ENCODE data around the gene SLC25A1.

SLC25A1 gene

DNA sequence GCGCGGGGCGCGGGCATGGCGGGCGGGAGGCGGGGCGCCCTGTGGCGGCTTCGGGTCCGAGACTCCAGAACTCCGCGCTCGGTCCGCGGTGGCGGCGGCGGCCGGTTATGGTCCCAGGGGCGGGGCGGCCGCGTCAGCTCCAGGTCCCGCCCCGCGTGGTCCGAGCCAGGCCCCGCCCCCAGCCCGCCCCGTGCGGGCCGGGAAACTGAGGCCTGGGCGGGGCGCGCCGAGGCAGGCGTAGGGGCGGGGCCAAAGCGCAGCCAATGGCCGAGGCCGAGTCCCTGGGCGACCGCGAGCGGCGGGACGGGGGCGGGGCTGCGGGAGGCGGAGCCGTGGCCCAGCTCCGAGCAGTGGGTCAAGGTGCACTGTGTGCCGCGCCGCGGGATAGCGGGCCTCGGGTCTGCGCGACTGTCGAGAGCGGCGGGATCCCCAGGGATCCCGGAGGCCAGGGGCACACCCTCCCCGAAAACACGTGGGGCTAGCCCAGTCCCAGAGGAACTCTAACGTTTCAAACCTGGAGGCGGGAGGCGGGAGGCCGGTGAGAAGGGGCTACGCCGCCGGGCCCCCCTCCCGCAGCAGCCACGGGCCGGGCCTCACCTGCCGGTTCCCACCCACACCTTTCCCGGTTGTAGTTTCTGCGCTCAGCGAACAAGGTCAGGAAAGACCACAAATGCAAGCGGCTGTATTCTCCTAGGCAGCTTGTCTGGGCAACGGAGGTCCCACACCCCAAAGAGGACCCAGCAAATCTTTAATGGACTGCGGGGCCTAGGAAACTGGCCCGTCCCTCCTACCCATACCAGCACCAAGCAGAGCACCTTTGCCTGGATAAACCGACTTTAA lies at the start of gene SLC25A1:
Gene SLC25A1 (minus strand): TSS at position 80 of the 840 bp plus-strand sequence. CDS start 63 bp downstream, at position 17.
- DNase-seq, result peak; percentile 88

DNA sequence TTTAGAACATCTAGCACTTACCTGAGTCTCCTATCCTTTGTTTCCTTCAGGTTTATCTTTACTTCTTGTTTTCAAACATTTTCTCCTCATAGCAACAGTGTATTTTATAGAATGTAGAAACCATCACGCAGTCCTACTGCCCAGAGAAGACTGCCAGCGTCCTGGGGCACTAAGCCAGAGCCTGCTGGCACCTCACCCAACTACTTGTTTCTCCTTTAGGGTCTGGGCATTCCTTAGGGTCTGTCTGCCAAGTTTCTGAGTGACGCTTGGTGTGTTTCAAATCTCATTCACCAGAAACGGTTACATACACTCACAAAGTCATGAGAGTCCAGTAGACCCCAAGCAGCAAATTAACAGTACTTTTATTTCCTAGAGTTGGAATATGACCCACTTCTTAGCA lies 49.6 kb upstream of the SLC25A1 start:
- no peak for DNase-seq

DNA sequence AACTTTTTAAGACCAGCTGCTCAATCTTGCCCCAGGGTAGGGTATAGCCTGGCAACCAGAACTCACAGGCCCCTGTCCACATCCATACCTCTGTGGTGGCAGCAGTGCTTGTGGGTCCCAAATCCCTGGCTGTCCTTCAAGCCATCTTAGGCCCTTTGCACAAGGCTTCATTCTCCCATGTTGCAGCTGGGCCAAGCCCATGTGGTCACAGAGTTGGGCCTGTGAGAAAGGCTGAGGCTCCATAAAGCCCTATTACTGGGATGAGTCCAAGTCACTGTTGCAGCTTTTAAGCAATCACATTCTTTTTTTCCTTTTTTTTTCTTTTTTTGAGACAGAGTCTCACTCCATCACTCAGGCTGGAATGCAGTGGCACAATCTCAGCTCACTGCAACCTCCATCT lies 47.9 kb upstream of the SLC25A1 start:
- no peak for DNase-seq

DNA sequence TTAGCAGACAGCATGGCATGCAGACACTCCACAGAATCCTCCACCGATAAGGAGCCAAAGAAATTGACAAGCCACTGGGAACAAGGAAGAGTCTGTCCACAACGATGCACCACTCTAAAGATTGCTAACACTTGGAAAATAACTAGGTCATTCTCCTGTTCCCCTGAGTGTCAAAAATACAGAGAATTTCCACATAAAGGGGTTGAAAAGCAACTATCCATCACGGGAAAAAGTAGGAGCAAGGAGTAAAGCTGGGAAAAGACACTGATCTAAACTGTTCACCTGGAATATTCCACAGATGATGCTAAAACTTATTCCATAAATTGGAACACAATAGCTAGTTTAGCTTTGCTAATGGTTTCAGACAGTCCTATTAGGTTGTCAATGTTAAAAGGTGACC lies 47.0 kb upstream of the SLC25A1 start:
- no peak for DNase-seq

DNA sequence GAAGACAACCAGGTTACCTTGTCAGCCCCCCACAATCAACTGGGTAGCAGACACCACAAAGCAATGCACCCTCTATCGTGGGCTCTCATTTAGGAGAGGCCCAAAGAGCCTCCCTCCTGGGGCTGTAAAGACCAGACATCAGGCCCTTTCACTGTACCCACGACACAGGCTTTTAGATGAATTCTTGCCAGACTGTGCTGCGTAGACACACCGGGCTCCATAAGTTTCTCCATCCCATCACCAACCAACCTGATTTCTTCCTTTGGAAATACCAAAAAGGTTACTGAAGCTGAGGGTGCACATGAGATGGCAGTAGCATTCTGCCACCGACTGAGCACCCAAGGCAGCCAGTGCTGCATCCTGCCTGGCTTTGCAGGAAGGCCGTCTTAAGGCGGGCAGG lies 46.4 kb upstream of the SLC25A1 start:
- no peak for DNase-seq

DNA sequence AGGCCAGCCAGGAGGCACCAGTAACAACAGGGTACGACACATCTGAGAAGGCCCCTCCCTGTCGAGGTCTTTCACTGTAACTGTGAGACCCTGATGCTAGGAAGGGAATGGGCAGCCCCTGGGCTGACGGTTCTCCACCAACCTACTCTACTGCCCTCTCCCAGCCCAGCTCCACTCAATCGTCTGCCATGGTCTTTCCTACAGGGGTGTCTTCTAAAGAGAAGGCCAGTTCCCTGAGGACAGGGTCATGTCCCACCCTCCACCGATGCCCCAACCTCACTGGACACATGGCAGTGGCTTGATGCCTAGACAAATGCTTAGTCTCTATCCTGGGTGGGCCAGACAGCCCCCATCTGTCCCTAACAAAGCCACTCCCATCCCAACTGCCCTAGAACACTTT lies 46.0 kb upstream of the SLC25A1 start:
- no peak for DNase-seq

DNA sequence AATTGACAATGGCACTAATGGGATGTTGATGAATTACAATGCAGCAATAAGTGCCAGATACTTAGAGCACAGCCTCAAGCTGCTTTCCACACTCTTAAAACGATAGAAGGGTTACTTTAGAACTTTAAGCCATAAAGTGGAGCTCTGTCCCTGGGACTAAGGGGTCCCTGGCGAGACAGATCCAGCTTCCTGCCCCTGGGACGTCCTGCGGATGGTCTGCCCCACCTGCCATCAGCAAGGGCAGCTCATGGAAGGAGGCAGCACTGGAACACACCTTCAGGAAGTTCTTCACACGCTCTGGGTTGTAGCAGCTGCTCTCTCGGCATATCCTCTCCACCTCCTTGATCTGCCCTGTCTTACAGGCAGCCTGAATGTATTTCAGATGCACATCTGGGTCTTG lies 45.1 kb upstream of the SLC25A1 start:
- DNase-seq, result no peak

DNA sequence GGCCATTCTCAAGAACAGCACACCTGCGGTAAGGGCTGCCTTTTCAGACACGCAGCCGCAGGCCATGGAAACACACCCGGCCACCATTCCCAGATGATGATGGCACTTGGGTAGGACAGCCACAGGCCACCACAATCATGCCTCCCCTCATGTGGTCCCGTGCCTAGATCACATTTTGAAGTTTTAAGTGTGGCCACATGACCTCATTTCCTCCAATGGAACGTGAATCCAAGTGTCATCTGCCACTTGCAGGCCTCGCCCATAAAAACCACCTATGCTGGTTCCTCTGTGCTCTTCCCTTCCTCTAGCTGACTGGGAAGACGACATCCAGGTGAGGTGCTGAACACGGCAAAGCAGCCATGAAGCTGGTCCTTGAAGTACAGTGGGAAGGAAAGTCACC lies 44.6 kb upstream of the SLC25A1 start:
- no peak for DNase-seq

DNA sequence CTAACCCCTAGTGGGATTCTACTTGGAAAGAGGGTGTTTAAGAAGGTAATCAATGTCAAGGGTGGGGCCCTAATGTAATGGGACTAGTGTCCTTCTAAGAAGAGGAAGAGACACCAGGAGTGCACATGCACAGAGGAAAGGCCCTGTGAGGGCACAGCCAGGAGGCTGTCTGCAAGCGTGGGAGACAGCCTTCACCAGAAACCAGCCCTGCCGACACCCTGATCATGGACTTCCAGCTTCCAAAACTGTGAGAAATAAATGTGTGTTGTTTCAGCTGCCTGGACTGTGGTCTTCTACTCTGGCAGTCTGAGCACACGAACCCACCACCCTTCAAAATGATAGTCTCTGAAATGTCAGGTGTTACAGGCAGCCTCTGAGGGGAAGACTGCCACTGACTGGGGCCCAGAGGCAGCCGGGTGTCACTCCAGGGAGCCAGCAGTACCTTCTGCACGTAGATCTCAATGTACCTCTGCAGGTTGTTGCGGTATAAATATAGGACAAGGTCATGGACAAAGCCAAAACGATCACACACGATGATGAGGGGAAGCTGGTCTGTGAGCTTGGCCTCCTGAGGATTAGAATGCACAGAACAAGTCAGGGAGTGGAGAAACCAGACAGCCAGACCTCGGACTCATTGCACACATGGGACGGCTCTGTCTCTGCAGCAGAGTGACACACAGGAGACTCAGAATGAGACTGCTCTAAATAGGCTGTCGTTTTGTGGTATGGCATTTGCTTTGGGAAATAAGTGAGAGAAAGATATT lies 43.9 kb upstream of the SLC25A1 start:
- no peak for DNase-seq

DNA sequence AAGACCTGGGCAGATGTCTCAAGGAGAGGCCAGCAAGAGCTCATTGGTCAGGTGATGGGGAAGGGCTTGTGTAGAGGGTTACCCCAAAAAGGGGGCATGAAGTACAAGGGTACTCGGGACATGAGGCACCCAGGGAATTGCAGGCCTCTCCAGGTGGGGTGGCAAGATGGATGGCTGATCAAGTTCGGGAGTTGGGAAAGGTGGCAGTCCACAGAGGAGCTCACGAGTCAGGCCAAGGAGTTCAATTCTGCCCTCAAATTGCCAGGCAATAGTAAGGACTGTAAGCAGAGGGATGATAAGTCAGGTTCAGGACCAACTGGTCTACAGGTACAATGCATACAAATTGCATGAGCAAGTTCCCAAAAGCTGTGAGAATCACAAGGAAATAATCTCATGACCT lies 42.3 kb upstream of the SLC25A1 start:
- DNase-seq, result no peak

DNA sequence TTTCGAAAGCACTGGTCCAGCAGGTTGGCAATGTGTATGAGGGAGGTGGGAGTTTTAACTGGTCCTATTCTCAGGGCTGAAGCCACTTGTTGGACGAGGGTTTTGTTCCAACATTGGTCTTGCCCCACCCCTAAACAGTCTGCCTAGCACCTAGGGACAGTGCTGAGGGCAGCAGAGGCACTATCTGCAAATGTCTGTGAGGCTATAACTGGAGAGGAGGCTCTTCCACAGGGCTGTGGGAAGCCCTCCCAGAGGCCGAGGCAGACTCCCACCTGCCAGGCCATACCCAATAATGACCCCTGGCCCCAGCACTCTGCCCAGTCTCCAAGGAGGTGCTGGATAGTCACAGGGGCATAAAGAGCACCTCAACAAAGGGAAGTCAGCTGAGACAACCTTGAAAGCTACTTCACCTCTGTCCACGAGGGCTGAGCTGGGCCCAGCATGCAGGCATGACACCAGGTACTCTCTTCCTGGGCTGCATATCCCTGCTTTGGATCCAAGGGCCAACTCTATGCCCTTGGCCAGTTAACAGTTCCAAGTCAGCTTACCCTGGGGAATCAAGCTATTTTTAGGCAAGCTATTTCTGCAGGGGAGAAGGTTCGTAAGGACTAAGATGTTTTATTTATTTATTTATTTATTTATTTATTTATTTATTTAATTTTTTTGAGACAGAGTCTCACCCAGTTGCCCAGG lies 40.2 kb upstream of the SLC25A1 start:
- no peak for DNase-seq

DNA sequence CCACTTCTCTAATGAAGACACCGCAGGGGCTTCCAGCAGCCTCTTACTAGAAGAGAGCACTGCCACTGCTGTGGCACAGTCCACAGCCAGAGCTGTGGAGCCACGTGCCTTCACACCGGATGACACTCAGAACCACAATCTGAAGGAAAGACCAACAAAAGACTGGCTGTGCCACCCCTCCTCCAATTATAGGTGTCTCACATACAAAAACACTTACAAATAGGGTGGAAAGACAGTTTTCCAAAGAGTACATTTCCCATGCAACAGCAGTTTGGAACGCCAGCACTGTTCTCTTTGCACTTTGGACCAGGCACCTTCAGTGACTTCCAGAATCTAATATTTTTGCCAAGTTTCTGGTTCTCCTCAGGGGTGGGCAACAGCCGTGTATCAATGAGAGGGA lies 38.0 kb upstream of the SLC25A1 start:
- DNase-seq, result no peak

DNA sequence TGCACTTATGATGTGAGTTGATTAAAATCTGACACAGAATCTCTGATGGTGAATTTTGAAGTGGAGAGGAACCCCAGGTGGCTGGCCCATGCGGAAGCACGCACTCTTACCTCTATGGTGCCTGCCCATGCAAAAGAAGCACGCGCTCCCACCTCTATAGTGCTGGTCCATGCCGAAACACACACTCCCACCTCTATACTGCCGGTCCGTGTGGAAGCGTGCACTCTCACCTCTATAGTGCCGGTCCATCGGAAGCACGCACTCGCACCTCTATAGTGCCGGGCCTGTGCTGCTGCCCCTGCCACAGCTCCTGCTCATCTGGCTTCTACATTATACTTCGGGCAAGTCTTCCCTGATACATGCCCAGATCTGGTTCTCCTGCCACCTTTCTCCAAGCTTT lies 36.8 kb upstream of the SLC25A1 start:
- DNase-seq, result no peak

DNA sequence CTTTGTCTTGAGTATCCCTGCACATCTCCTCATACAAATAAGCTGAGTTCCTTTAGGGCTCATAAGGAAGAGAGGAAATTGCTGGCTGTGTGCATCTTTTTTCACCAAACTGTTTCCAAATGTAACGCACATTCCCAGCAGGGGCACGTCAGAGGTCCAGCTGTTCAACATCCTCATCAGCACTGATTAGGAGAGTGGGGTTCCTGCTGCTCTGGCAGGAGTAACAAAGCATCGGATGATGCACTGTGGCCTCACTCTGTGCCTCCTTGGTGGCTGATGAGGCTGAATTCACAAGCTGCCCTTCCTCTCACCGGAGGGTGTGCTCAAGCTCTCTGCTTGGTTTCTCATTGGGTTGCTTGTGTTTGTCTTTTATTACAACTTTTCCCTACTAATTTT lies 35.5 kb upstream of the SLC25A1 start:
- DNase-seq, result no peak

DNA sequence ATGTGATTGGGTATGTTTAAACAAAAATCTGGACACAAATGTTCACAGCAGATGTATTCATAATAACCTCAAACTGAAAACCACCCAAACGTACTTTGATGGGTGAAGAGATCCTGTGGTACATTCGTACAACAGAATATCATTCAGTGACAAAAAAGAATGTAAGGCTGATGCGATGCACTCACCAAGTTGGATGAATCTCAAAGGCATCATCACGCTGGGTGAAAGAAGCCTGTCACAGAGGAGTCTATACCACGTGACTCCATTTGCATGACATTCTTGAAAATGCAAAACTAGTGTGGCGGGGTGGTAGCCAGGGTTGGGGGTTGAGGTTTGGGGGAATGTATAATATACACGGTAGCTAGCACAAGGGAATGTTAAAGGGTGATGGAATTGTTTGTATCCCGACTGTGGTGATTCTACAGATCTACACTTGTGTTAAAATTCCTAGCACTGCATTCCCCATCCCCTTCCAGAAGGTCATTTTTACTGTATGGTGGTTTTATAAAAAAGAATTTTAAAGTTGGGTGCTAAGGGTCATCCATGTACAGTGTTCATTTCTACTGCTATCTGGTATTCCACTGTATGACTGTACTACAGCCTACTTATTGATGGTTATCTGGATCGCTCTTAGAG lies 35.0 kb upstream of the SLC25A1 start:
- no peak for DNase-seq

DNA sequence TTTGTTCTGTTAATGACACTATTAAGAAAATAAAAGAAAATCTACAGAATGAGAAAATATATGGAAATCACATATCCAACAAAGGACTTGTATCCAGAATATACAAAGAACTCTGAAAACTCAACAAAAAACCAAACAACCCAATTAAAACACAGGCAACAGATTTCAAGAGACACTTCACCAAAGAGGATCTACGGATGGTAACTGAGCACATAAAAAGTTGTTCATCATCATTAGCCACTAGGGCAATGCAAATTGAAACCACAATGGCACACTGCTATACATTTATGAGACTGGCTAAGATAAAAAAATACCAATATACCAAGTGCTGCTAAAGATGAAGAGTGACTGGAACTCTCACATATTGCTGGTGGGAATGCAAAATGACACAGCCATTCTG lies 34.5 kb upstream of the SLC25A1 start:
- DNase-seq, result no peak

DNA sequence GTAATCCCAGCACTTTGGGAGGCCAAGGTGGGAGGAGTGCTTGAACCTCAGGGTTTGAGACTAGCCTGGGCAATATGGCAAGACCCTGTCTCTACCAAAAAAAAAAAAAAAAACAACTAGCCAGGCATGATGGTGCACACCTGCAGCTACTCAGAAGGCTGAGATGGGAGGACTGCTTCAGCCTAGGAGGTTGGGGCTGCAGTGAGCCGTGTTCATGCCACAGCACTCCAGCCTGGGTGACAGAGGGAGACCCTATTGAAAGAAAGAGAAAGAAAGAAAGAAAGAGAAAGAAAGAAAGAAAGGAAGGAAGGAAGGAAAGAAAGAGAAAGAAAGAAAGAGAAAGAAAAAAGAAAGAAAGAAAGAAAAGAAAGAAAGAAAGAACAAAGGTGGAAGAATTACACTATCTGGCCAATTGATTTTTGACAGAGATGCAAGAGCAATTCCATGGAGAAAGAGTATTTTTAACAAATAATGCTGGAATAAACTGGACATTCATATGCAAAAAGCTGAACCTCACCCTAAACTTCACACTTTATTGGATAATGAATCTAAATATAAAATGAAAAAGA lies 33.9 kb upstream of the SLC25A1 start:
- DNase-seq, result no peak

DNA sequence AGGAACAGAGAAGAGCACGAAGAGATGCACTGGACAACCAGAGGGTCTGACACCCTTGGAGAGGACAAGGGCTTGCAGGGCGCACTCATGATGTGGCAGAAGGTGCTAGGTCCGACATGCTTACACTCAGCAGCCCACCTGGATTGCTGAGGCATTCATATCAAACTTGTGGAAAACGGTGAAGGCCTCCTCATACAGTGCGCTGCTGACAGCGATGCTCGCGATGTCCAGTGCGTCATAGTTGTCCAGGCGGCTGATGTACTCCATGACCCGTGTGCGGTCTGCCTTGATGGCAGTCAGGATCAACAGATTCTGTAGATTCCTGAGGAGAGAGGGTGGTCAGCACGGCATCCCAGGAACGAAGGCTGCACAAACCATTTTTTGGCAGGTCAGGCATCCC lies 31.7 kb upstream of the SLC25A1 start:
- DNase-seq, result no peak

DNA sequence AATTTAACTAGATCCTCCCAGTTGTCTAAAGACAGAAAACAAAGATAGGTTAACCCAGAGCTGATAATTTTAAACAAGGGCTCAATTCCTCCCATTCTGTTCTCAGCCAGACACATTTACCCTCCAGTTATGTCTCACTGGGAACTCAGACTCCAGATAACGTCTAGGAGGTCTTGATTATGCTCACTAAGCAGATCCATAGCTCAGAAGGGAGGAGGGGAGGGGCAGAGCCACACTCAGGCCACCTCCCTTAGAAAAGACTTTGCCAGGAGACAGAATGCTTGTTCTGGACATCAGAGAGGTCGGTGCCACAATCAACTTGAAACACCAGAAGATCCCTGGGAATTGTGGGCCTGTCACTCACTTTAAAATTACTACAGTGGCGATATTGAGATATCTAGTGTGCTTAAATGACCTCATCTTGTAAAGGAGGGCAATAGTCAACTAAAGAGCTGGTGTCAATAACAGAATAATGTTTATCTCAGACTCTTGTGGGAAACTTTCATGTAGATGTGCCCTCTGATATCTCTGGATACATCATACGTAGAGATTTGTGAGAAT lies 29.8 kb upstream of the SLC25A1 start:
- DNase-seq, result no peak

DNA sequence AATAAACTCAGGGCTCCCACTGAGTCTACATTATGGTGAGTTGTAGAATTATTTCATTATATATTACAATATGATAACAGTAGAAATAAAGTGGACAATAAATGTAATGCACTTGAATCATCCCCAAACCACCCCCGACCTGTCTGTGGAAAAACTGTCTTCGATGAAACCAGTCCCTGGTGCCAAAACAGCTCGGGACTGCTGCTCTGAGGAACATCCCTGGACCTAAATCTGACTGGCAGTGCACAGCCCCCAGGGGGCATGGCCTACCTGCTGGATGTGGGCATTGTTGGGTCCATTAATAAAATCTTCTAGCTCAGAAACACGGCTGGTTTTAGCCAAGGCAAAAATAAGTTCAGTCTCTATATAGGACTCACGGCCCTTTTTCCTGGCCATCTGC lies 29.3 kb upstream of the SLC25A1 start:
- no peak for DNase-seq

DNA sequence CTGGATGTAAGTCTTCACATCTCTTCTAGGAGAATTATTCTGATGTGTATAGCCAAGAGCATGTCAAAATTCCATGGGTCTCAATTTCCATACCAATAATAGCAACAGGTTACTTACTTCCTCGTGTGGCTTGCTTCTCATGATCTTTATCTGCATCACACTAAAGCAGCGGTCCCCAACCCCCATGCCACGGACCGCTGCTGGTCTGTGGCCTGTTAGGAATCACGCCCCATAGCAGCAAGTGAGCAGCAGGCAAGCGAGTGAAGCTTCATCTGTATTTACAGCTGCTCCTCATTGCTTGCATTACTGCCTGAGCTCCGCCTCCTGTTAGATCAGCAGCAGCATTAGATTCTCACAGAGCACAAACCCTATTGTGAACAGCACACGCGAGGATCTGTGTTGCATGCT lies 28.9 kb upstream of the SLC25A1 start:
- no peak for DNase-seq

DNA sequence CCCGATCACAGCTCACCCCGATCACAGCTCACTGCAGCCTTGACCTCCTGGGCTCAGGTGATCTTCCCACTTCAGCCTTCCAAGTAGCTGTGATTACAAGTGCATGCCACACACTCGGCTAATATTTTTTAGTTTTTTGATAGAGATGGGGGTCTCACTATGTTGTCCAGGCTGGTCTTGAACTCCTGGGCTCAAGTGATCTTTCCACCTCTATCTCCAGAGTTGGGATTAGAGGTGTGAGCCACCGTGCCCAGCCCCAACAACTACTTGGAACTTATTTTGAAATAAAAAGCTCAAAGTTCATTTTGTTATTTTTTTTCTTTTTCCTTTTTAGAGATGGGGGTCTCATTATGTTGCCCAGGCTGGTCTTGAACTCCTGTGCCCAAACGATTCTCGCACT lies 27.8 kb upstream of the SLC25A1 start:
- DNase-seq, result no peak

DNA sequence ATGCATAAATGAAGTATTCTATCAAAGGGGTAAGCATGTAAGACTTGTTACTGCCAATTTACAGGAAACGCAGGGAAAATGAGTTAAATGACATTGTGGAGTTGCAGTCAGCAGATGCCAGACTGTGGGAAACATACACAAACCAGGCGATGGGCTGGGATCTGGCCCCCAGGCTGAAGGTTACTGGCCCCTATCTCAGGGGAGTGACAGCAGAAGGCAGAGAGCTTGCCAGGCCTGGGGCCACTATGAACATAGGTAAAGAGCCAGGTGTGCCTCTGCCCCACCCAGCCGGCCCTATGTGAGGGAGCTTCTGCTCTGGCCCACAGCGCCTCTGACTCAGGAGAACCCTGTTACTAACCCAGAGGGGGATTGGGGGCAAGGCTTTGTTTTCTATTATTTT lies 26.1 kb upstream of the SLC25A1 start:
- no peak for DNase-seq

Data from CD4-positive, alpha-beta T cell treated with Interleukin-10 for 1 hour (primary cell).